ENCODE data around the gene MYO10. TPM values are rescaled to one million over a fixed set of nuclear protein-coding genes. Genes with fewer than 3 reads are reported as not detected.

Gene MYO10
- total RNA-seq, 2 experiments from 2014 or later, result 0.03 to 1.7 TPM

DNA sequence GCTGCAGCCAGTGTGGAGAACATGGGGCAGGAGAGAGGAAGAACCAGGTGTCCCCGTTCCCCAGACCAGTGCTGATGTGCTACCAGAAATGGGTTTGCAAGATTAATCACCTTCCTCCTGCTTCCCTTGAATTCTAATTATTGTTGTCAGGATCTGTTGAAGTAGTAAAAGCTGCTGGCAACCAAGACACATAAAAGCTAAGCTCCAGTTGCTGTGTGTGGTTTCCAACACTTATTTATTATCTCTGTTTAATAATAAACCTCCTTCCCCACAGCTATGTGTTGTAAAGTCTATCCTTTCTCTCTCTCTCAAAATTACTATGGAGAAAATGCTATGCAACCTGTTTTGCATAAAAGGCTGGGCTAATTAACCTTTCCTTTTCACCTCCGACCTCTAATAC, 317.0 kb downstream of the MYO10 start:
- Histone ChIP-seq H4K20me1 (ENCODE audit: insufficient read depth, low read length) (no peaks in the 10 kb centered on the region), H3K36me3 (ENCODE audit: insufficient read depth, low read length) (no peaks in the 10 kb centered on the region), H2AFZ (ENCODE audit: low read length) (no peak overlapping the region), H3K9me3 (ENCODE audit: low read length) (no peaks in the 10 kb centered on the region), H3K9me2 (ENCODE audit: insufficient read depth, low read length) (no peaks in the 10 kb centered on the region), H3K4me3 (ENCODE audit: low read depth, low read length, poor library complexity, severe bottlenecking) (no peak overlapping the region), H3K4me1 (ENCODE audit: insufficient read depth, low read length, poor library complexity, severe bottlenecking) (peaks cover 10% of the 10 kb centered on the region), H3K79me2 (ENCODE audit: insufficient read depth, low read depth, low read length) (no peaks in the 10 kb centered on the region), H3K4me2 (ENCODE audit: low read length) (no peak overlapping the region), H3K27ac (ENCODE audit: low read depth, low read length, poor library complexity, severe bottlenecking) (no peak overlapping the region)
- POLR2A ChIA-PET, result interaction anchor here (1.3 kb wide), 1 partner anchor 12 kb away, joined by 6 read pairs; no protein-coding TSS in a partner anchor
- TF ChIP-seq, protein P1, sequence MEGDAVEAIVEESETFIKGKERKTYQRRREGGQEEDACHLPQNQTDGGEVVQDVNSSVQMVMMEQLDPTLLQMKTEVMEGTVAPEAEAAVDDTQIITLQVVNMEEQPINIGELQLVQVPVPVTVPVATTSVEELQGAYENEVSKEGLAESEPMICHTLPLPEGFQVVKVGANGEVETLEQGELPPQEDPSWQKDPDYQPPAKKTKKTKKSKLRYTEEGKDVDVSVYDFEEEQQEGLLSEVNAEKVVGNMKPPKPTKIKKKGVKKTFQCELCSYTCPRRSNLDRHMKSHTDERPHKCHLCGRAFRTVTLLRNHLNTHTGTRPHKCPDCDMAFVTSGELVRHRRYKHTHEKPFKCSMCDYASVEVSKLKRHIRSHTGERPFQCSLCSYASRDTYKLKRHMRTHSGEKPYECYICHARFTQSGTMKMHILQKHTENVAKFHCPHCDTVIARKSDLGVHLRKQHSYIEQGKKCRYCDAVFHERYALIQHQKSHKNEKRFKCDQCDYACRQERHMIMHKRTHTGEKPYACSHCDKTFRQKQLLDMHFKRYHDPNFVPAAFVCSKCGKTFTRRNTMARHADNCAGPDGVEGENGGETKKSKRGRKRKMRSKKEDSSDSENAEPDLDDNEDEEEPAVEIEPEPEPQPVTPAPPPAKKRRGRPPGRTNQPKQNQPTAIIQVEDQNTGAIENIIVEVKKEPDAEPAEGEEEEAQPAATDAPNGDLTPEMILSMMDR (conservative IDR thresholded peaks at IDR 0.05; ENCODE audit: low read length), result no peak
- TF ChIP-seq EZH2phosphoT487 (IDR thresholded peaks at IDR 0.05; ENCODE audit: borderline replicate concordance, low read depth, low read length), result no peak
- no TSS peak for BruUV-seq (replicated peaks)
- intact Hi-C loops (cut with micrococcal nuclease; ENCODE audit: unreplicated experiment), result no loop called here
- CTCF ChIA-PET (ENCODE audit: unreplicated experiment), result no interaction called here
- DNase-seq (ENCODE audit: low spot score), result no peak

DNA sequence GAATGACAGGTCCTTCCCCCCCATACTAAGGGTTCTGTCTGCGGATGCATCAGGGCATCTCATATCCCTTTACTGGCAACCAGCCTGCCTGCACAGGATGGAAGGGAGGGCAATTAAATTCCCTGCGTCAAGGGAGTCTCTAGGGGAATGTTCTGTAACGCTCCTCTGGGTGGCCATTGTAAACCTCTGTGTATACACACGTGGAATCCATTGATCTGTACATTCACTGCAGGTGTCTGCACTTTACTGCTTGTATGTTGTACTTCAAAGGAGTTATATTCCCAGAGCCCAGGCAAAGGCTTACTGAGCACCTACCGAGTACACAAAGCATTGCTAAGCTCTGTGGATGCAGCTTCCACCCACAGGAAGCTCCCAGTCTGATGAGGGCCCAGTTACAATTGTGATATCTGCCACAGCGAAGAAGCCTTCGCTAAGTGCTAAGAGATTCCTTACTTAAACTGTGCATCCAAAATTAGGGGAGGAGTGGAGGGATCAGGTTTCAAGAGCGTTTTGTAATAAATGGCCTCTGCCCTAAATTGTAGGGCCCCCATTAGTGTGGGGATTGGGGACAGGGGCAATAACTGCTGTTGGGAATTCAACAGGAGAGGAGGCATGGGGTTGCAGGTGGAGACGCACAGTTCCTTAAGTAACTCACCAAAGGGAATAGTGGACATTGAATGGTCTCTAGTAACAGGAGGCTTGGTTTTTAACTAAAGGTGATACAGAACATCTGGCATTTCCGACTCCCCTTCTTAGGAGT, 317.8 kb downstream of the MYO10 start:
- intact Hi-C loops (cut with micrococcal nuclease; ENCODE audit: unreplicated experiment), result no loop called here
- H3K4me3 ChIP-seq (ENCODE audit: low read depth, low read length, poor library complexity, severe bottlenecking), result no peak overlapping the region
- no peak for DNase-seq (ENCODE audit: low spot score)
- ChIA-PET CTCF (ENCODE audit: unreplicated experiment) (no interaction called here), POLR2A (no interaction called here)
- no peaks in the 10 kb centered on the region for H4K20me1 ChIP-seq (ENCODE audit: insufficient read depth, low read length)
- no peaks in the 10 kb centered on the region for H3K9me2 ChIP-seq (ENCODE audit: insufficient read depth, low read length)
- no TSS peak for BruUV-seq (replicated peaks)
- no peaks in the 10 kb centered on the region for H3K9me3 ChIP-seq (ENCODE audit: low read length)
- H3K27ac ChIP-seq (ENCODE audit: low read depth, low read length, poor library complexity, severe bottlenecking), result no peak overlapping the region
- H3K36me3 ChIP-seq (ENCODE audit: insufficient read depth, low read length), result no peaks in the 10 kb centered on the region
- peaks cover 10% of the 10 kb centered on the region for H3K4me1 ChIP-seq (ENCODE audit: insufficient read depth, low read length, poor library complexity, severe bottlenecking)
- no peak overlapping the region for H2AFZ ChIP-seq (ENCODE audit: low read length)
- TF ChIP-seq, protein P1 (conservative IDR thresholded peaks at IDR 0.05; ENCODE audit: low read length), result no peak
- no peak for TF ChIP-seq EZH2phosphoT487 (IDR thresholded peaks at IDR 0.05; ENCODE audit: borderline replicate concordance, low read depth, low read length)
- no peak overlapping the region for H3K4me2 ChIP-seq (ENCODE audit: low read length)
- no peaks in the 10 kb centered on the region for H3K79me2 ChIP-seq (ENCODE audit: insufficient read depth, low read depth, low read length)

DNA sequence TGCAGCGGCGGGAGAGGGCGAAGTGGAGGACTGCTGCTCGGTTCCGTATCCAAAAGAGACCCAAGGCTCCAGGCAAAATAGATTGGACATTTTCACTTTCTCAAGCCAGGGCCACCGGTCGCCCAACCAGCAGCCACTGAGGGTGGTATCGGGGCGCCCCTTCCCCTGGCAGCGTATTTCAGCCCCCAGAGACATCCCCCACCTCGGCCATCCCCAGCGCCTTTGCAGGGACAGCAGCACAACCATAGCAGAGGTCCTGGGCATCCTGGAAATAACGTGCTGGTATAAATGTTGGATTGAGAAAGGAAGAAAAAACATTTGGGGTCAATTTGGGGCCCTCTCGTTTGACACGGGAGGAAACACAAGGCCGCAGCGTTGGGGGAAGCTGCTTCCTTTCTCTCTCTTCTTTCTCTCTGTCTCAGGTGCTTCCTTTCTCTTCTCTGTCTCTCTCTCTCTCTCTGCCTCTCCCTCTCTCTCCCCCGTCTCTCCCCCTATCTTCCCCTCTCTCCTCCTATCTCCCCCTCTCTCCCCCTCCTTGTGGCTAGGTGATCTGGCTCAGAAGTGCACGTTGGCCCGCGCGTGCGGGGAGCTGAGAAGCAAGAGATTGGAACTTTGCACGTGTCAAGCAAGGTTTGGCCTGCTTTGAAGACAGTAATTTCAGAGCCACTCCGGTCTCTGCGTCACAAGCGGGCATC, 318.7 kb downstream of the MYO10 start:
- Histone ChIP-seq H4K20me1 (ENCODE audit: insufficient read depth, low read length) (no peaks in the 10 kb centered on the region), H2AFZ (ENCODE audit: low read length) (peak overlapping the region; percentile 44), H3K9me2 (ENCODE audit: insufficient read depth, low read length) (no peaks in the 10 kb centered on the region), H3K27ac (ENCODE audit: low read depth, low read length, poor library complexity, severe bottlenecking) (no peak overlapping the region), H3K4me3 (ENCODE audit: low read depth, low read length, poor library complexity, severe bottlenecking) (peak overlapping the region; percentile 62), H3K4me2 (ENCODE audit: low read length) (peak overlapping the region; percentile 56), H3K9me3 (ENCODE audit: low read length) (no peaks in the 10 kb centered on the region), H3K4me1 (ENCODE audit: insufficient read depth, low read length, poor library complexity, severe bottlenecking) (peaks cover 10% of the 10 kb centered on the region), H3K79me2 (ENCODE audit: insufficient read depth, low read depth, low read length) (no peaks in the 10 kb centered on the region), H3K36me3 (ENCODE audit: insufficient read depth, low read length) (no peaks in the 10 kb centered on the region)
- POLR2A ChIA-PET, result no interaction called here
- no TSS peak for BruUV-seq (replicated peaks)
- no peak for DNase-seq (ENCODE audit: low spot score)
- intact Hi-C loops (cut with micrococcal nuclease; ENCODE audit: unreplicated experiment), result no loop called here
- TF ChIP-seq EZH2phosphoT487 (IDR thresholded peaks at IDR 0.05; ENCODE audit: borderline replicate concordance, low read depth, low read length), result no peak
- TF ChIP-seq, protein P1 (conservative IDR thresholded peaks at IDR 0.05; ENCODE audit: low read length), result no peak
- CTCF ChIA-PET (ENCODE audit: unreplicated experiment), result no interaction called here

Data from OCI-LY7 (cell line).